ENCODE results near the gene IL5.
A peak's percentile ranks its signal among the peaks of the same experiment; 100 is the strongest.
"Not testable (repeated sequence)": the region's sequence is repeated elsewhere in the genome, so short reads cannot be mapped to it uniquely, and the experiment has no call there.

IL5 gene

GRCh38 chr5:132543472-132544201, at the start of gene IL5:
IL5 (minus strand) TSS chr5:132543522; CDS start chr5:132543478, 44 bp downstream.
- DNase-seq (ENCODE audit: low read depth), result no peak

GRCh38 chr5:132592521-132592920, 49.2 kb upstream of the IL5 start:
- no peak for DNase-seq (ENCODE audit: low read depth)

DNA sequence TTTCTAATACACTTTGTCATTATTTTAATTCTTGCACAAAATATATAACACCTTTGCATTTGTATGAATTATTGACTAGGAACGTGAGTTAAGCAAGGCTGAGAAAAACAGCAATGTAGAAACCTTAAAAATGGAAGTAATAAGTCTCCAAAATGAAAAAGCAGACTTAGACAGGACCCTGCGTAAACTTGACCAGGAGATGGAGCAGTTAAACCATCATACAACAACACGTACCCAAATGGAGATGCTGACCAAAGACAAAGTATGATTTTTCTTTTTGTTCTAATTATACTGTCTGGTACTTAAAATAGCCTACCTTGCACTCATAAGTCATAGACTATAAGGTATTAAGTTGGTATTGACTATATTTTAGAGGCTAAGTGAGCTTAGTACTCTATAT, 47.8 kb upstream of the IL5 start:
- no peak for DNase-seq (ENCODE audit: low read depth)

- DNase-seq (ENCODE audit: low read depth), result no peak
Measured at GRCh38 chr5:132589467-132589866, 46.1 kb upstream of the IL5 start.

GRCh38 chr5:132586063-132586462, 42.7 kb upstream of the IL5 start:
- no peak for DNase-seq (ENCODE audit: low read depth)

- not testable (repeated sequence) for DNase-seq (ENCODE audit: low read depth)
Measured at GRCh38 chr5:132584560-132584959, 41.2 kb upstream of the IL5 start.

- DNase-seq (ENCODE audit: low read depth), result no peak
Measured at GRCh38 chr5:132576123-132576522, 32.8 kb upstream of the IL5 start.

DNA sequence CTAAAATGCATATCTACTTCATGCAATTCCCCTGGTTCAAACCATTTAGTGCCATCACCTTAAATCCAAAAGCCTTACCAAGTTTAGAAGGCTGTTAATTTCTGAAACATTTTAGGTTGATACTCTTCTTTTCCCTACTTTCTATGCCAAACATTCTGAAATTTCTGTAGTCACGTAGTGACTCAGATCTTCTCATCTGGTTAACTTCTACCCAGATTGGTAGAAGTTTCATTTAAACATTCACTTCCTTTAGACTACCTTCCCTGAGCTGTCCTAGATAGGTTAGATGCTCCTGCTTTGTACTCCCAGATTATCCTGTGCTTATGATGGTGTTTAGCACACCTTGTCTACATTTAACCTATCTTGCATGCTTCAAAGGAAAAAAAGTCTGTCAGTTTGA, 23.3 kb upstream of the IL5 start:
- DNase-seq (ENCODE audit: low read depth), result no peak

DNA sequence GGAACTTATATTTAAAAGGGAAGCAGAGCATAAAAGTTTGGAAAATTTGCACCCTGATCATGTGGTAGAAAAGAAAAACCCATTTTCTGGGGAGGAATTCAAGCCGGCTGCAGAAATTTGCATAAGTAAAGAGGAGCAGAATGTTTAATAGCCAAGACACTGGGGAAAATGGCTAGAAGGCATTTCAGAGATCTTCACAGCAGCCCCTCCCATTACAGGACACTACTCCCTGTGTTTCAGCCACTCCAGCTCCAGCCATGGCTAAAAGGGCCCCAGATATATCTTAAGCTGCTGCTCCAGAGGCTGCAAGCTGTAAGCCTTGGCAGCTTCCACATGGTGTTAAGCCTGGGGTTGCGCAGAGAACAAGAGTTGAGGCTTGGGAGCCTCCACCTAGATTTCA, 21.2 kb upstream of the IL5 start:
- not testable (repeated sequence) for DNase-seq (ENCODE audit: low read depth)

DNA sequence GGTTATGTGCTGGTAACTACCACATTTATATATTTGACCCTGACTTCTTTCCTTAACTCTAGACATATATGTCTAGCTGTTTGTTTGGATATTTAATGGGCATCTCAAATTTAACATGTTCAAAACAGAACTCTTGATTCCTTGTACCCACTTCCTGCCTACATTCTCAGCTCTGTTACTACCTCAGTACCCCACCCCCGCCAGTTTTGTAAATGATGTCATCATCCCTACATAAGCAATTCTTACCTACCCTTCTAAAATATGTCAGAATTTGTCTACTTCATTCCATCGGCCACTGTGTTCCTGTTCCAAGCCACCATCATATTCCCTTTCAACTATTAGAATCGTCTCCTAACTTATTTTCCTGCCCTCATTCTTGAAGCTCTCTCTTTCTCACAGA, 18.3 kb upstream of the IL5 start:
- no peak for DNase-seq (ENCODE audit: low read depth)

DNA sequence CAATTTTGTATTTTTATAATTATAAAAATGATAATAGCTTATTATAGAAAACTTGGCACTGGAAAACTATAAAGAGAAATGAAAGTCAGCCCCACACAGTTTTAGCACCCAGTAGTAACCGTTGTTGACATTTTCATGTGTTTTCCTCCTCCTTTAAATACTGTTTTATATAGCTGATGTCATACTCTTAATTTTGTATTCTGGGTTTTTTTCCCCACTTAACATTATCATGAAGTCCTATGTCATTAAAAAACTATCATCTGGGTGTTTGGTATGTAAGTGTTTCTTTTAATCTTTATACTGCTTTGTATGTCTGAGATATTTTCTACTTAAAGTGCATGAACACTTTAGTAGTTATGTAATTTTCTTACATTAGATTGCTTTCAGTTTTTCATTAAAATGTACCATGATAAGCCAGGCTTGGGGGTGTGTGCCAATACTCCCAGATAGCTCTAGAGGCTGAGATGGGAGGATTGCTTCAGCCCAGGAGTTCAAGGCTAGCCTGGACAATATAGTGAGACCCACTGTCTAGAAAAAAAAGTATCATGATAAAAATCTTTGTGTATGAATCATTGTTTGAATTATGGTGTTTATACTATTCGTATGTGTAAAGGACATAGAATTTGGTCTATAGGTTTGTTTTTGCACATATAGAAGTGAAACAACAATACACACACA, 16.2 kb upstream of the IL5 start:
- no peak for DNase-seq (ENCODE audit: low read depth)

DNA sequence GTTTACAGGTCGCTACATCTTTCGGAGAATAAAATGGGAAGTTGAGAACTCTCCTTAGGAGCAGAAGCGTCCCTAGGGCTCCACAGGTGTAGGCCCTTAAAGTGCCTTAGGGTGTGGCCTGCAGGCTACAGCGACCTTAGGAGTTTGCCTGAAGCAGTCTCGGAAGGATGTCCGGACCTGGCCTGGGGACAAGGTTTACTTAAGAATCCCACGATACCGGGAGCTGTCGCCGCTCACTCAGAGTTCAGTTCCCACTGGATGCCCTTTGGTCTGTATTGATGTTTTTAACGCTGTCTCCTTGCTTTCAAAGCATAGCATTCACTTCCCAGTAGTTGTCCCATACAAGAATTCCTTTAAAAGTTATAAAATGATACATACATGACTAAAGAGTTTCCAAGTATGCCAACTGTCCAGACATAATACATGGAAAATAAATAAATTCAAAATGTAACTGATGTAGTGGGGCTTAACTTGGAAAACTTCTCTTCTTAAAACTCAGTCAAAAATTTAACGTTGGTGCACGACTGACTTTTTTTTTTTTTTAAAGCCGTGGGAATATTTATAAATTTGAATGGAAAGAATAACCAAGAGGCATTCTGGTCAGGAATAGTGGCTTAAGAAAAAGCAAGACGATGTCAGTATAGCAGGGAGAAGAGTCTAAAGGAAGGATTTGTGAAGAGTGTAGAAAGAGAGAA, 14.3 kb upstream of the IL5 start:
- peak; percentile 27 for DNase-seq (ENCODE audit: low read depth)

- peak; percentile 91 for DNase-seq (ENCODE audit: low read depth)
Measured at GRCh38 chr5:132556763-132557477, 13.6 kb upstream of the IL5 start, which contains the start of gene RAD50. RAD50 (plus strand) TSS chr5:132556977; CDS start chr5:132557325, 348 bp downstream.

DNA sequence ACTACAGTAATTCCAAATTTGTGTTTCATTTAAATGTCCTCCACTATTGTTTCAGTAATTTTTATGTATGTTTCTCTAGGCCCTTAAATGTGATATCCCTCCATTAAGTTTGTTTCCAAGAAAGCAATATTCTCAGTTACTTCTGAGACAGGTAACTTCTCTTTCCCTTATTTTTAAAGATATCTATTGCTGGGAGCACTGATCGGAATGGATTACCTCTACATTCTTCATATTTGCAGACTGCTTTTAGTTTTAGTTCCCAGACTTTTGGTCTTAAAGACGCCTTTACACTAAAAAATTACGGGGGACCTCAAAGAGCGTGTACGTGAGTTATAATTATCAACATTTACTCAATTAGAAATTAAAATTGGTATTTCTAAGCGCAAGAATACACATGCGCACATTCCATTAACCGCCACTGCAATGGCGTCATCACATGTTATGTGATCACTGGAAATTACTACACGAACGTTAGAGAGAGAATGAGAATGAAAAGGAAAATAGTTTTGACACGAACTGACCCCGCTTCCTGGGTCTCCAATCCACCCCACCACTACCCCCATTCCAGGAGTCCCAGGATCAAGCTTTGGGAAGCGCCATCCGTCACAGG, 12.9 kb upstream of the IL5 start:
- DNase-seq (ENCODE audit: low read depth), result no peak

- DNase-seq (ENCODE audit: low read depth), result no peak
Measured at GRCh38 chr5:132549576-132549975, 6.3 kb upstream of the IL5 start.

- DNase-seq (ENCODE audit: low read depth), result not testable (repeated sequence)
Measured at GRCh38 chr5:132548834-132549233, 5.5 kb upstream of the IL5 start.

GRCh38 chr5:132547269-132547668, 3.9 kb upstream of the IL5 start:
- DNase-seq (ENCODE audit: low read depth), result no peak

- no peak for DNase-seq (ENCODE audit: low read depth)
Measured at GRCh38 chr5:132546108-132546507, 2.8 kb upstream of the IL5 start.

- no peak for DNase-seq (ENCODE audit: low read depth)
Measured at GRCh38 chr5:132540764-132541163, 2.6 kb downstream of the IL5 start.

GRCh38 chr5:132540149-132540548, 3.2 kb downstream of the IL5 start:
- no peak for DNase-seq (ENCODE audit: low read depth)

- DNase-seq (ENCODE audit: low read depth), result no peak
Measured at GRCh38 chr5:132539716-132540115, 3.6 kb downstream of the IL5 start.

GRCh38 chr5:132530946-132531345, 12.4 kb downstream of the IL5 start:
- DNase-seq (ENCODE audit: low read depth), result no peak
